ENCODE measurements around the gene SMKR1.

- TF ChIP-seq, protein P1, sequence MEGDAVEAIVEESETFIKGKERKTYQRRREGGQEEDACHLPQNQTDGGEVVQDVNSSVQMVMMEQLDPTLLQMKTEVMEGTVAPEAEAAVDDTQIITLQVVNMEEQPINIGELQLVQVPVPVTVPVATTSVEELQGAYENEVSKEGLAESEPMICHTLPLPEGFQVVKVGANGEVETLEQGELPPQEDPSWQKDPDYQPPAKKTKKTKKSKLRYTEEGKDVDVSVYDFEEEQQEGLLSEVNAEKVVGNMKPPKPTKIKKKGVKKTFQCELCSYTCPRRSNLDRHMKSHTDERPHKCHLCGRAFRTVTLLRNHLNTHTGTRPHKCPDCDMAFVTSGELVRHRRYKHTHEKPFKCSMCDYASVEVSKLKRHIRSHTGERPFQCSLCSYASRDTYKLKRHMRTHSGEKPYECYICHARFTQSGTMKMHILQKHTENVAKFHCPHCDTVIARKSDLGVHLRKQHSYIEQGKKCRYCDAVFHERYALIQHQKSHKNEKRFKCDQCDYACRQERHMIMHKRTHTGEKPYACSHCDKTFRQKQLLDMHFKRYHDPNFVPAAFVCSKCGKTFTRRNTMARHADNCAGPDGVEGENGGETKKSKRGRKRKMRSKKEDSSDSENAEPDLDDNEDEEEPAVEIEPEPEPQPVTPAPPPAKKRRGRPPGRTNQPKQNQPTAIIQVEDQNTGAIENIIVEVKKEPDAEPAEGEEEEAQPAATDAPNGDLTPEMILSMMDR (conservative IDR thresholded peaks at IDR 0.05 in 1 of 2, IDR thresholded peaks at IDR 0.05 in 1 of 2; ENCODE audit: extremely low read depth in 1 of 2, insufficient read depth in 1 of 2, low read depth in 1 of 2, low read length in 2 of 2) = no peak
- no peak for TF ChIP-seq EZH2 (IDR thresholded peaks at IDR 0.05; ENCODE audit: borderline replicate concordance, low read length)
Observed at GRCh38 chr7:129495987-129496386, 6.3 kb upstream of the SMKR1 start.
